ENCODE results near the gene ATAD3C.

The ATAD3C gene

DNA sequence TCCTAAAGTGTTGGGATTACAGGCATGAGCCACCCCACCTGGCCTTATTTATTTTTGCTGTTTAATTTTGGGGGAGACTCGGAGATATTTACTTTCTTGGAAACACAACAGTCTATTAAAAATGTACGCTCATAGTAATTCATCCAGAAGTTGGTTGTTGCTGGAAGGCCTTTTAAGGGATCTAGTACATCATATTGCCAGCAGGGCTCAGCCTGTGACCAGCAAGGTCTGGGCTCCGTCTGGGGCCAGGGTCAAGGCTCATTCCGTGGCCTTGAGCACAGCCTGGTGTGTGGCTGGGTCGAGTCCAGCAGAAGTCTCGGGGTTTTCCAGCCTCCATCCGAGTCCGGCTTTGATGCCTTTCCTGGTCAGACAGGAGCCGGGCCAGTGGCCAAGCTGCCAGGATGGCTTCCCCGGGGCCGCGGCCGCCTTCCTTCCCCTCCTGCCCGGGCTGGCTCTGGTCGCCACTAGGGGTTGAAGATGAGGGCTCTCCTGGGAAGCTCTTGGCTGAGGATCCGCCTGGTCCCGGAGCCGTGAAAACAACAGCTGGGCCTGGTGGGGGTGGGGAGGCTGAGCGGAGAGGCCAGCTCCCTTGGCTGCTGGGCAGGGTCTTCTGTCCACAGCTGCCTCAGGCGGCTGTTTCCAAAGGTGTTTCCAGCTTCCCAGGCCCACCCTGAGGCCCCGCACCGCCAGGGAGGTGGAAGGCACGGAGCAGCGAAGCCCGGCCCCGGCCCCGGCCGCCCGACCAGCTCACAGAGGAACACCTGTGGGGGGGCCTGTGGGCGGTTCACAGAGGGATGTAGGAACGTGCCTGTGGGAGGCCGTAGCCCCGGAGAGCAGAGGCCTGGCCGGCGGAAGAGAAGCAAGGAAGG is 19.1 kb upstream of the ATAD3C start:
- DNase-seq, result peak in 48 of 58 donors; percentile 25 to 84 (median 62)

DNA sequence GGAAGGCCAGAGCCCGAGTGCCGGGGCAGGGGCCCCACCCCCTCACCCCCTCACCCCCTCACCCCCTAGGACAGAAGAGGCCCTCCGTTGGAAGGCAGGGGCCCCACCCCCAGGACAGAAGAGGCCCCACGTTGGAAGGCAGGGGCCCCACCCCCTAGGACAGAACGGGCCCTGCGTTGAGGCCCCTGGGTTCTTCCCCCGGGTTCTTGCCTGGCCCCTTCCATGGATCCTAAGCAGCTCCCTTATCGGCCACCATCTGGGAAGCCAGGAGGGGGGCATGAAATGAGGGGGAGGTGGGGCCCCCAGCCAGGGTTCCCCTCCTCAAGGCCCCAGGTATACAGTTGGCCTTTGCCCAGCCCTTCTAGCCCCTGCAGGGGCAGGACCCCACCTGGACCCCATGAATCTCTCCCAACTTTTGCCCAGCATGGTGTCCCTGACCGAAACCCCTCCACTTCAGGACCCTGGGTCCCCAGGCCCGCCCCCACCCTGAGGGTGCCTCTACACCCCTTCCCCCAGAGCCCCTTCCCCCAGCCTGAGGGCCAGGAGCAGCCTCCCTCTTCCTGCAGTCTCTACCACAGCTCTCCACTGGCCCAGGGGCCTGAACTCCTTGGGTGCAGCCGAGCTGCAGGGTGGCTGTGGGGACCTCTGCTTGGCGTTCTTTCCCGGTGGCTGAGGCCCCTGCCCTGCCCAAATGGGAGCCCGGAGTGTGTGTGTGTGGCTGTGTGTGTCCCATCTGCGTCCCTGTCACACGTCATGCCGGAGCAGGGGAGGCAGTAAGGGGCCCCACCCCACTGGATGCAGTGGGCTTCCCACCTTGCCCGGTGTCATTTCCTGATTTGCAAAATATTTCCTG is 18.3 kb upstream of the ATAD3C start:
- DNase-seq, result peak in 1 of 58 donors; percentile 62

DNA sequence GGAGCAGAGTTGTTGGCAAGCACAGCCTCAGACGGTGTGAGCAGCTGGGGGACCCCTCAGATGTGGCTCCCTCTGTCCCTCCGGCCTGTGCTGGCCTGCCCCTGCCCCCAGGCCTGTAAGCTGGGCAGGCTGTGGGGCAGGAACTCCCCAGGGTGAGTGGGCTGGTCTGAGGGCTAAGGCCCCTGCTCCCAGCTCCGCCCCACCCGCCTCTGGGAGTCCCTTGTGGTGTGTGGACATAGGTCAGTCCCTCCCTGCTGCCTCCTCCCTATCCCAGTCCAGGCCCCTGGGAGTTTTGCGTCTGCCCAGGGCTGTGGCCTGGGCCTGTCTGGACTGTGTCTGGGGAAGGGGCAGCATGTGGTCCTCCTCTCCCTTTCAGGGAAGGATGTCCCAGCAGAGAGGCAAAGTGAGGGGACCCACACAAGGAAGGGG is 17.6 kb upstream of the ATAD3C start:
- DNase-seq, result peak in 4 of 58 donors; percentile 38 to 58 (median 50)

DNA sequence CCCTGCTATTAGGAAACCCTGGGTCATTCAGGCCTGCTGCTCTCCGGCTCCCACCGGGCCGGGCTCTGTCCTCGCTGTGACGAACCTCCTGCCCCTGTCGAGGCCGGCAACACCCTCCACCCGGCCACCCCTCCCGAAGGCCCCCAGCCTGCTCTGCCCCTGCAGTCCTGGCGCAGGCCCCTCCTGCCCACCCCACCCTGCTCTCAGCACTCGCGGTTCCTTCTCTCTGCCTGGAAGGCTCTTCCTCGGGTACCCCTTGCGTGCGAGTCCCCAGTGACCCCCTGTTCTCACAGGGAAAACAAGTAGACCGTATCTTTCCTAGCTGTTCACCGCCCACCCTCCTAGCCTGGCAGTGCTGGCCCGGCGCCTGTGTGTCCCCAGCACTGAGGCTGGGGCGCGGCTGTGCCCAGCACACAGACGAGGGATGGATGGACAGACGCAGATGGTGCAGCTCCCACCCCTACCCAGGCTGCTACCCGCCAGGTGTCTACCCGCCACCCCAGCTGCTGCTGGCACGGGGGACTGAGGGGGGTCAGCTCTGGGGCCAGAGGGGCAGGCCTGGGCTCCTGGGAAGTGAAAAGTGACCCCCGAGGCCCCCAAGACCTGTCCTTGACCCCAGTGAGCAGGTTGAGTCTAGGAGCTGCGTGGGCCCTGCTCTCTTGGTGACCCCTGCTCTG is 17.1 kb upstream of the ATAD3C start:
- peak in 5 of 58 donors; percentile 19 to 56 (median 34) for DNase-seq

DNA sequence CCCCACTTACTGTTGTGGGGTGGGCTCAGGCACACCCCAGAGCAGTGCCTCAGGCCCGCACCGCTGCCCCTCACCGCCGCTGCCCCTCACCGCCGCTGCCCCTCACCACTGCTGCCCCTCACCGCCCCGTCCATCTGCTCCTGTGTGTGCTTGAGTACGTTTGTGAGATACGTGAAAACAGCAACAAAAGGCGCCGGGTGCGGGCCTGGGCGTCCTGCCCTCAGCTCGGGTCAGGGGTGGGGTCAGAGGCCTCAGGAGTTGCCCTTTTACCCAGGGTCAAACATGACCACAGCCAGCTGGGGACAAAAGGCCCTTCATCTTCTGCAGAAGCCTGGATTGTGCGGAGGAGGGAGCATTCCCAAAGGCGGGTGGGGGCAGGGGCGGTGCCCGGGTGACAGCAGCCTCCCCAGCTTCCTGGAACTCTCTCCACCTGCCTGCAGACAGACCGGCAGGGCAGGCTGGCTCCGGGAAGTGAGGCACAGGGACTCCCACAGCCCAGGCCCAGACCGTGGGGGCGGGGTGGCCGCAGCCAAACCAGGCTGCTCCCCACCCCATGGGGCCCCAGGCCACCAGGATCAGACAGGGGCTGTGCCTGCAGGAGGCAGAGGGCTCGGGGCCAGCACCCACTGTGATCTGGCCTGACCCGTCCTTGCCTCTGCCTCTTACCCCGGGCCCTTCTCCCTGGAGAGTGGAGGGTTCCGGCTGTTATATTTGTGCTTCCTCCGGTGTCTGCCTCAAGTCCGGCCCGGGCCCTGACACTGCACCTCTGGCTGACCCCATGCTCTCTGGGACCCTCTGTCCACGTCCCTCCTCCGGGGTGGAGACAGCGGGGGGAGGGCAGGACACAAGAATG is 16.3 kb upstream of the ATAD3C start:
- peak in 46 of 58 donors; percentile 24 to 90 (median 68) for DNase-seq

DNA sequence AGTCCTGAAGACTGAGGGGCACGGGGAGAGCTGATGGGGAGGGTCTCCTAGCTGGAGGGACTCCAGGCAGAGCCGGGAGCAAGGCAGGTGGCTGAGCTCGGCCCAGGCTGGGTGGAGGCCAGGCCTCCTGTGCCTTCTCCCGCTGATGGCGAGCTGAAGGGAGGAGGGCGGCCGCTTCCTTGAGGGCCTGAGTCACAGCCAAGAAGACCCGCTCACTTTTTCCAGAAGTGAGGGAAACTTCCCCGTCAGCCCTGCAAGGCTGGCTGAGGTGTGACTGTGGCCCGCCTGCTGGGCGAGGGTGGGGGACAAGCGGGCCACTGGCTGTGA is 15.7 kb upstream of the ATAD3C start:
- DNase-seq, result peak in 2 of 58 donors; percentile 60 to 63

DNA sequence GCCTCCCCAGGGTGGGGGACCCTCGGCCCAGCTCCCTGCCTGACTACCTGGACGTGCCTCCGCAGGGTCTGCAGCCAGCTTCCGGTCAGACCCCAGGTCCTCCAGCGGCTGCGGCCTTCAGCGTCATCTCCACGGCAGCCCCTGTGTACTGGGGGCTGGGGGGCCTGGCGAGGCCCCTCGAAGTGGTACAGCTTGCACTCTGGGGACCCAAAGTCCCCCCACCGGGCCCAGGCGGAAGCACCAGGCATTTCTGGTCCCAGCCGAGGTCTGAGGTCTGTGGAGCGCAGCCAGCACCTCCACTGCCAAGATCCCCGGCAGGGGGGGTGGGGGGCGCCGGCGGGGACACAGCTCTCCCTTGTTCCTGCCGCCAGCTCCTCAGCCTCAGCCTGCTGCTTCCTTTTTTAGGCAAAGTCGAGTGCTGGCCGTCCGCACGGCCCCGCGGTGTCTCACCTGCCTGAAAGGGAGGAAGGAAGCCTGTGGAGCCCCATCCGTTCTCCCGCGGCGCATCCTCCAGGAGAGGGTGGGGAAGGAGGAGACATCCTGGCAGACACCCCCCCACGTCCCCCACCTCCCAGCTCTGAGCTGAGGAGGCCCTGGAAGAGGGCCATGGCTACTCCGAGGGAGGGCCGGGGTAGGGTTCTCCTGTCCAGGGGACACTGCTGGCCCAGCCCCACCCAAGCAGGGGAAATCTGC is 15.2 kb upstream of the ATAD3C start:
- peak in 52 of 58 donors; percentile 32 to 84 (median 72) for DNase-seq

DNA sequence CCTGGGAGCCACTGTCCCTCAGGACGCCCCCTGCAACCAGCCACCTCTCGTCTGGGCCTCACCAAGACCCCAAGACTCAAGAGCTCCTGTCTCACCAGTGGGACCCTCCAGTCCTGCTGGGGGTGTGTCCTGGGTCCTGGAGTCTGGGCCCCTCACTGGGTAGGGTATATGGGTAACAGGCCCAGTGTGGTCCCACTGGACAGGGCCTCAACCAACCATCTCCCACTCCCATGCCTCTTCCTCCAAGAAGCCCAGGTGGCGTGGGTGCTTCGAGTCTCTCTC is 14.7 kb upstream of the ATAD3C start:
- no peak for DNase-seq

DNA sequence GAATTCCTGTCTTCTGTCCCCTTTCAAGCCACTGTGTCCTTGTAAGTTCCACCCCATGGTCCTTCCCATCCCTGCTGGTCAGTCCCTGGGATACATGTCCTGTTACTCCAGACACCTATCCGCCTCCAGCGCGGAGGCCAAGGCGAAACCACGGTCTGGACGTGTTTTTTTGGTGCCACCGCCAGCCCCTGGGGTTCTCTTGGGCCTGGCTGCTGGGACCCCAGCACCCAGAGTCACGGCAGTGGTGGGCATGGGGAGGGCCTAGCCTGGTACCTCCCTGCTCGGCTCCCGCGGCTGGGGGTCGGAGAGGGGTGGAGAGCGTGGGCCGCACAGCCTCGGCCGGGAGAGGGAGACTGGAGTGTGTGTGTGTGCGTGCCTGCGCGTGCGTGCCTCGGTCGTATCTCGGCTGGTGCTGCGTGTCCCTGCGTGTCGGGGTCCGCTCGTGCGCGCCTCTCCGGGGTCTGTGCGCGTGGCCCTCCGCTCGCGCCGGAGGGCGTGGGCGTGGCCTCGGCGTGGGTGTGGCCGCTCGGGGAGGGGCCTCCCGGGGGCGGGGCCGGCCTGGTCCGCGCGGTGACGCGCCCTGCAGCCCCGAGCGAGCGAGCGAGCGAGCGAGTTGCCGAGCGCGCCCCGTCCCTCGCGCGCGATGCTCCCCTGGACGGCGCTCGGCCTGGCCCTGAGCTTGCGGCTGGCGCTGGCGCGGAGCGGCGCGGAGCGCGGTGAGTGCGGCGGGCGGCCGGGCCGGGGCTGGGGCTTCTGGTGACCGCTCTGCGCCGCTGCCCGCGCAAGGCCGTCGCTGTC is 14.2 kb upstream of the ATAD3C start, which contains the start of gene VWA1:
Gene VWA1 (plus strand): TSS at position 585 of the 798 bp plus-strand sequence. CDS start 59 bp downstream, at position 644.
- DNase-seq, result peak in 44 of 58 donors; percentile 15 to 79 (median 64)

DNA sequence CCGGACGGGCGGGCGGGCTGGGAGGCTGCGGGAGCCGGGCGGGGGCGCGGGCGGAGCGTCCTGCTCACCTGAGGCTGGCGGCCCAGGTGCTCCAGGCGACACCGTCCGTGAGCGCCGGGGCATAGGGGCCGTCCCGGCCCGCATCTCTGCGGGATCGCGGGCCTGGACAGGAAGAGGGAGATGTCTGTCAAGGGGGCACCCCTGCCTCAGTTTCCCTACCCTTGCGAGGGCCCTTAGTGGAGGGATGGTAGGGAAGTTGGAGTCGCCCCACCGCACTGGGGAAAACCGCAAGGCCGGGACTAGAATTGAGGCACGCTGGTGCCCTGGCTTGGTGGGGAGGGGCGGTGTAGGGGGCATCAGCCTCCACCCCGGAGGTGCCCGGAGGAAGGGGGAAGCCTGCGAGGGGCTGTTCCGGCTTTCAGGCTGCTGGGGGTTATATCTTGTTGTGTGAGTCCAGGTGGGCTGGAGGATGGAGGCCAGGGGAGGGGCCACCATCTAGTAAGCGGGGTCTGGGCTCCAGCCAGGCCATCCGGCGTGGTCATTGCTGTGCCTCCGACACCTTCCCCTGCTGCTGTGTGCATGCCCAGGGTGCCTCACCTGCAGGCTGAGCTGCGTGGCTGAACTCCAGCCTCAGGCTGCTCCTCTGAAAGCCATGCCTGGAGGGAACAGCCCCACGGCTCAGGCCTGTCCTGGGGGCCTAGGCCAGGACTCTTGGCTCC is 13.4 kb upstream of the ATAD3C start:
- no peak for DNase-seq

DNA sequence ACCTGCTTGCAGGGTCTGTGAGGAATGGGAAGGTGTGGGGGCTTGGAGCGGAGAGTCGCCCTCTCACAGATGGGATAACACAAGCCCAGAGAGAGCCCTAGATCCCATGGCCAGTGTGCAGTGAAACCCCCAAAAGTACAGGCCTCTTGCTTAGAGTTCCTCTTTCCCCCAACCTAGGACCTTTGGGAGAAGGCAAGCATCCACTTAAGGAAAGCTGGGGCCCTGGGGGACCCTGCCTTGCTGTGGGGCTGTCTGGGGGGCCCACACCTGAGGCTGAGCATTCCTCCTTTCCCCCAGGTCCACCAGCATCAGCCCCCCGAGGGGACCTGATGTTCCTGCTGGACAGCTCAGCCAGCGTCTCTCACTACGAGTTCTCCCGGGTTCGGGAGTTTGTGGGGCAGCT is 12.9 kb upstream of the ATAD3C start:
- no peak for DNase-seq

DNA sequence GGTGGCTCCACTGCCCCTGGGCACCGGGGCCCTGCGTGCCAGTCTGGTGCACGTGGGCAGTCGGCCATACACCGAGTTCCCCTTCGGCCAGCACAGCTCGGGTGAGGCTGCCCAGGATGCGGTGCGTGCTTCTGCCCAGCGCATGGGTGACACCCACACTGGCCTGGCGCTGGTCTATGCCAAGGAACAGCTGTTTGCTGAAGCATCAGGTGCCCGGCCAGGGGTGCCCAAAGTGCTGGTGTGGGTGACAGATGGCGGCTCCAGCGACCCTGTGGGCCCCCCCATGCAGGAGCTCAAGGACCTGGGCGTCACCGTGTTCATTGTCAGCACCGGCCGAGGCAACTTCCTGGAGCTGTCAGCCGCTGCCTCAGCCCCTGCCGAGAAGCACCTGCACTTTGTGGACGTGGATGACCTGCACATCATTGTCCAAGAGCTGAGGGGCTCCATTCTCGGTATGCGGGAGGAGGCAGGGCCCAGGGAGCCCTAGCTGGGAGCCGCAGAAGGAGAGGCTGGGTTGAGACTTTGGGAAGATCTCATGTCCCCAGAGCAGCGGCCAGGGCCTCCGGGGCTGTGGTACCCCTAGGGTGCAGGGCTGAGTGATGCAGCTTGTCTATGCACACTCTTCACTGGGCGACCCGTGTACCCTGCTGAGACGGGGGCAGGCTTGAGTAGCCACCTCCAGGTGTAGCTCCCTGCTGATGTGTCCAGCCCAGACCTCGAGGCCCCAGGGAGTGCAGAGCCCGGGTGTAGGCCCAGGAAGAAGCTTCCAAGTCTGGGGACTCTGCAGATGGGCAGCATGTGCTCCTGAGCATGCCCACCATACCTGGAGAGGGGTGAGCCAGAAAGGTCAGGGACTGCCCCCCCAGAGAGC is 12.2 kb upstream of the ATAD3C start:
- no peak for DNase-seq

DNA sequence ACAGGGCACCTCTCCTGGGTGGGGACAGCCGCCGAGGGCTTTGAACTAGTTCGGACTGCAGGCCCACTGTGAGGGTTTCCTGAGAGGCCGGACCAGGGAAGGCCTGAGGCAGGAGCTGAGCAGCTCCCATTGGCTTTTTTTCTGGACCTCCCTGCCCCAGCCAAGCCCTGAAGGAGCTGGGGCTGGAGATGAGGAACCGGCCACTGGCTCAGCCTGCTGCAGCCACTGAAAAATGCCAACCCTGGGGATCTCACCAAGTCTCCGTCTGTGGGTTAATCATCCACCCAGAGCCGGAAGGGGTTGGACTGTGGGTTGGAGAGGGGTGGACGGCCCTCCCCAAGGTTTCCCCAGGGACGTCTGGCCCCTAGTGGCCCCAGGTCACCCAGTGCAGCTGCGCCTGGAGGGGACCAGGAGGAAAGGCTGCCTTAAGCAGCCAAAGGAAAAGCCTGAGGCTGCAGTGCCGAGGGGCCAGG is 11.5 kb upstream of the ATAD3C start:
- no peak for DNase-seq

DNA sequence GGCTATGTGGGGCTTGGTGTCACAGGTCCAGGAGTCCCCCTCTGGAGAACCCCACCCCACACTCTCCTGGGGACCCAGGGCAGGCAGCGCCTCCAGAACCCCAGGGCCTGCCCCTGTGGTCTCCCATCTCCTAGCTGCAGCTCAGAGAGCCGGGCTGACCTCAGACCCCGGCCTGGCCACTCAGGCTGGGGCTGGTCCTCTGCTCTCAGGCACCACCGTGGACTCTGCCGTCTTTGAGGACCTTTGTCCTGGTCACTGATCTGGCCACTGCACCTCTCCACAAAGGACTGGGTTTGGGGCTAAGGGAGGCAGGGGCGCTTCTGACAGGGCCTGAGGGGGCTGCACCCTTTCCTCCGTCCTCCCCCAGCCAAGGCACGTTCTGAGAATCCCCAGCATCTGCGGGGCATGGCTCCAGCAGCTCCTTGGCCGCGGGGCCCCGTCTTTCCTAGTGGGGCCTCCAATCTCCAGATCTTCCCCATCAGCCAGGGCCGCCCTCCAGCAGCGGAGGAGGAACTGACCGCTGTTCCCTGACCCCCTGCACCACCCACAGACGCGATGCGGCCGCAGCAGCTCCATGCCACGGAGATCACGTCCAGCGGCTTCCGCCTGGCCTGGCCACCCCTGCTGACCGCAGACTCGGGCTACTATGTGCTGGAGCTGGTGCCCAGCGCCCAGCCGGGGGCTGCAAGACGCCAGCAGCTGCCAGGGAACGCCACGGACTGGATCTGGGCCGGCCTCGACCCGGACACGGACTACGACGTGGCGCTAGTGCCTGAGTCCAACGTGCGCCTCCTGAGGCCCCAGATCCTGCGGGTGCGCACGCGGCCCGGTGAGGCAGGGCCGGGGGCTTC is 10.7 kb upstream of the ATAD3C start:
- DNase-seq, result no peak

DNA sequence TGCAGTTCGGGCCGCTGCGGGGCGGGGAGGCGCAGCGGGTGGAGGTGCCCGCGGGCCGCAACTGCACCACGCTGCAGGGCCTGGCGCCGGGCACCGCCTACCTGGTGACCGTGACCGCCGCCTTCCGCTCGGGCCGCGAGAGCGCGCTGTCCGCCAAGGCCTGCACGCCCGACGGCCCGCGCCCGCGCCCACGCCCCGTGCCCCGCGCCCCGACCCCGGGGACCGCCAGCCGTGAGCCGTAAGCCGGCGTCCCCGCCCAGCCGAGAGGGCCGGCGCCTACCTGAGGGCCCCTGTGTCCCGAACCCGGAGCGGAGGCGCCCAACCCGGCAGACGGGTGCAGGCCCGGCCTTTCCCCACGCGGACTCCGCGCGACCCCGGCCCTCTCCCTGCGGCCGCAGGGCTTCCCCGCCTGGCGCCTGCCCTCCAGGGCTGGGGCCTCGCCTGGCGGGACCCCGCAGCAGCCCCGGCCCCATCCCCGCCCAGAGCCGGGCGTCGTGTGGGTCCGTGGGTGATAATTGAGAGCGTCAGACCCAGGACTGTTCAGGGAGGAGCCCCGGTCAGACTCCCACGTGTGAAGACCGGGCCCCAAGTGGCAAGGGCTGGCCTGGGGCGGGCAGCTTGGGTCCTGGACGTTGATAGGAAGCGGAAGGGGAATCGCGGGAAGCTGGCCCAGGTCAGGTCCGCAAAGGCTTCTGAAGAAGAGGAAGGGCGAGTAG is 9.8 kb upstream of the ATAD3C start:
- no peak for DNase-seq

Measured in anterior cingulate cortex (tissue), 58 donors.